LNCaP clone FGC (cell line): ENCODE data around the gene FAM124A.

ENCODE experiments used
- DNase-seq: peaks from one replicate; pipeline ENCODE4 v3.0.0-alpha.2; 2011; ENCODE audit warnings: low read depth
- H3K4me3 ChIP-seq: 2 replicates; pipeline ENCODE4 v1.5.1; 2011; ENCODE audit warnings: mild to moderate bottlenecking, low read depth, low read length, control low read depth
- TF ChIP-seq, protein P1 (sequence below): IDR thresholded peaks from 2 replicates; pipeline ENCODE4 v1.5.1; 2012; ENCODE audit warnings: mild to moderate bottlenecking; ENCODE audit not compliant: control insufficient read depth, insufficient read depth; ENCODE audit errors: extremely low read depth

Gene FAM124A

DNA sequence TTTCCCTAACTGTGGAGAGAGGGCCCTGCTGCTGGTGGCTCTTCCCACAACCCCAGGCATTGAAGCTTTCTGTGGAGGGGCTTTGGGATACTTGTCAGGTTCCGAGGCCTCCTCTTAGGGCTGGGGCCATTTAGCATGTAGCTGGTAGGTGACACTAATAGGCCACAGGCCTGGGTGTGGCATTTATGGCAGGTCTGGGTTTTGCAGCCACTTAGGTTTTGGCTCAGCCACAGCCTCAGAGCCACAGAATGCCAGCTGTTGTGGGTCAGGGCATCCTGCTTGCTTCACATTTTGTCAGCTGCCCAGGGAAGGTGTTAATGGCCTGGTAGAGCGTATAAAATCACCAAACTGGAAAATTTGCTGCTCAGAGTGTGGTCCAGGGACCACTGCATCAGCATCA lies 15.7 kb downstream of the FAM124A start:
- TF ChIP-seq, protein P1, sequence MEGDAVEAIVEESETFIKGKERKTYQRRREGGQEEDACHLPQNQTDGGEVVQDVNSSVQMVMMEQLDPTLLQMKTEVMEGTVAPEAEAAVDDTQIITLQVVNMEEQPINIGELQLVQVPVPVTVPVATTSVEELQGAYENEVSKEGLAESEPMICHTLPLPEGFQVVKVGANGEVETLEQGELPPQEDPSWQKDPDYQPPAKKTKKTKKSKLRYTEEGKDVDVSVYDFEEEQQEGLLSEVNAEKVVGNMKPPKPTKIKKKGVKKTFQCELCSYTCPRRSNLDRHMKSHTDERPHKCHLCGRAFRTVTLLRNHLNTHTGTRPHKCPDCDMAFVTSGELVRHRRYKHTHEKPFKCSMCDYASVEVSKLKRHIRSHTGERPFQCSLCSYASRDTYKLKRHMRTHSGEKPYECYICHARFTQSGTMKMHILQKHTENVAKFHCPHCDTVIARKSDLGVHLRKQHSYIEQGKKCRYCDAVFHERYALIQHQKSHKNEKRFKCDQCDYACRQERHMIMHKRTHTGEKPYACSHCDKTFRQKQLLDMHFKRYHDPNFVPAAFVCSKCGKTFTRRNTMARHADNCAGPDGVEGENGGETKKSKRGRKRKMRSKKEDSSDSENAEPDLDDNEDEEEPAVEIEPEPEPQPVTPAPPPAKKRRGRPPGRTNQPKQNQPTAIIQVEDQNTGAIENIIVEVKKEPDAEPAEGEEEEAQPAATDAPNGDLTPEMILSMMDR = no peak
- no peak overlapping the region for H3K4me3 ChIP-seq
- DNase-seq = no peak

- TF ChIP-seq, protein P1 = no peak
- DNase-seq = no peak
- no peak overlapping the region for H3K4me3 ChIP-seq
Observed at GRCh38 chr13:51240178-51240577, 18.0 kb downstream of the FAM124A start.

DNA sequence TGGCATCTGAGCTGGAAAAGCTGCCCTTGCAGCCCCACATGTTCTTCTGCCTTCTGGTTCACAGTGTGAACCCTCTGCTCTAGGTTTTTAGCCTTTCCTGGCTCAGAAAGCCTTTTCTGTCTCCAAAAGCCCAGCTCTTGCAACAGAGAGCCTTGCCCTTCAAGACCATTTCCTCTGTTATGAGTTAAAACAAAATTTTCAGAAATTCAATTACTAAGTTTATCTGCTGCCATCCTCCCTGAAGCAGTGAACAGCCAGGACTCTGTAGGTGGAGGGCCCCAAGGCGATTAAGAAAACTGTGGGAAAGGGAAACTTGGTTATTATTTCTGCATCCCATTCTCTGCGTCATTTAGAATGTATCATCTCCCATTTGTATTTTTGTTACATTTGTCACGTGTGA lies 18.8 kb downstream of the FAM124A start:
- no peak overlapping the region for H3K4me3 ChIP-seq
- no peak for DNase-seq
- TF ChIP-seq, protein P1 = no peak

- H3K4me3 ChIP-seq = no peak overlapping the region
- TF ChIP-seq, protein P1 = no peak
- DNase-seq = no peak
Observed at GRCh38 chr13:51241720-51242119, 19.5 kb downstream of the FAM124A start.

DNA sequence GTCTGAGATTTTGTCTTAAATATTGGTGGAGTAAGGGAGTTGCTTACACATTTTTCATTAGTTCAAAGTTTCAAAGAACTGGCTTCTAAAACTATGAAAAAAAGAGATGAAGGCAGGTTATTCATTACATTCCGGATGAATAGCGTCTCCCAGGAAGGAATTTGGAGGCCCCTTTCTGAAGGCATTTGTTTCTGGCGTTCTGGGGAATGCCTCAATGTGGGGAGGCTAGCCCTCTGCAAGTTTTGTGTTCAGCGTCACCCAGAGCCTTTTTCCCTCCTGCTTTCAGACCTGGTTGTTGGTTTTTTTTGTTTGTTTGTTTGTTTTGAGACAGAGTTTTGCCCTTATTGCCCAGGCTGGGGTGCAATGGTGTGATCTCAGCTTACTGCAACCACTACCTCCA lies 21.0 kb downstream of the FAM124A start:
- TF ChIP-seq, protein P1 = no peak
- DNase-seq = no peak
- no peak overlapping the region for H3K4me3 ChIP-seq

GRCh38 chr13:51243832-51244231 lies 21.6 kb downstream of the FAM124A start:
- DNase-seq = no peak
- H3K4me3 ChIP-seq = no peak overlapping the region
- TF ChIP-seq, protein P1 = no peak

DNA sequence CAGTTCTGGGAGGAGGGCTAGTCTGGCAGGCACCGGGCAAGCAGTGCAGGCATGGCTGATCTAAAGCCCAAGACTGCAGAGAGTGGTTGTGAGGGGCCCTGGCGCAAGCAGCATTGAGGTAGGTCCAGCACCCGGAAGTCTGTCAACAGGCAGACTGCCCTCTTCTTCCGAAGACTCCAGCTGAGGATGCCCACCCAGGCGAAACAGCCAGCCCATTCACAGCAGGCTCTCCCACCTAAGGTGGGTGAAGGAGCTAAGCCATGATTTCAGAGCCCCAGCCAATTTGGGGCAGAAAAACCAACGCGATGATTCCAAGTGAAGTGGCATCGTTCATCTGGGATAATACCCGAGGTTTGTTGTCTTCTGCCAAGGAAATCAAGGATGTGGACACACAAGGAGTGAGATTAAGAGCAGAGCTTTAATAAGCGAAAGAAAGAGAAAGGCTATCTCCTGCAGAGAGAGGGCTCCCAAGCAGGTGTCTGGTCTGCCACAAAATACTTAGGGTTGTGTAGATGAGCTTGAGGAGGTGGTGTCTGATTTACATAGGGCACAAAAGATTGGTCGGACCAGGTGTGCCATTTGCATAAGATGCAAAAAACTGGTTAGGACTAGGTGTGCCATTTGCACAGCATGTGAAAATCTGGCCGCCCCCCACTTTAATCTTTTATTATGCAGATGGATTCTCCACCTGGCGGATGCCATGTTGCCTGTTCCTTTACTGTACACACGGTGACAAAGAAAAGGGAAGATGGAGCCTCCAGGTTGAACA lies 22.6 kb downstream of the FAM124A start:
- no peak for DNase-seq
- H3K4me3 ChIP-seq = no peak overlapping the region
- TF ChIP-seq, protein P1 = no peak
